ENCODE data around the gene LRRC71.

LRRC71 gene

DNA sequence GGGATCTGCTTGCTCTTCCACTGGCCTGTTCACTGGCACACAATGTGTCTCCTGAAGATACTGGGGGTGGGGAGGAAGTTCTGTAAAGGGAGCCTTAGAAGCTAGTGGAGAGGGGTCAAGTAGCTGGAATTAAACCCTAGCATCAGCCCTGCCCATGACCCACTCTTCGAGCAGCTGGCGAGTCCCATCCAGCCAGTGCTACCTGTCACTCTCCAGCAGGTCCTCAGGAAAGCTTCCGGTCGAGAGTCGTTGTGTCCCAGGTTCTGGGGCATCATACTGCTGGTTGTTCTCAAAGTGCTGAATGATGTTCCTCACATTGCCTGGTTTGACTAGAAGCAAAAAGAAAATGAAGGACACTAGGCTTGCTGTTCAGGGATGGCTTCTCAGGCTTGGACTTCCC lies 30.9 kb downstream of the LRRC71 start:
- TF ChIP-seq GATA3 (IDR thresholded peaks at IDR 0.05; ENCODE audit: low read depth, low read length) (no peak), GATA2 (IDR thresholded peaks at IDR 0.05; ENCODE audit: low read depth, low read length) (no peak)

- TF ChIP-seq GATA2 (IDR thresholded peaks at IDR 0.05; ENCODE audit: low read depth, low read length) (no peak), GATA3 (IDR thresholded peaks at IDR 0.05; ENCODE audit: low read depth, low read length) (no peak)
These were observed 33.1 kb downstream of the LRRC71 start for GRCh38 chr1:156953571-156953970.

GRCh38 chr1:156956333-156956732 lies 35.9 kb downstream of the LRRC71 start:
- no peak for TF ChIP-seq GATA2 (IDR thresholded peaks at IDR 0.05; ENCODE audit: low read depth, low read length)
- TF ChIP-seq GATA3 (IDR thresholded peaks at IDR 0.05; ENCODE audit: low read depth, low read length): no peak

- no peak for TF ChIP-seq GATA3 (IDR thresholded peaks at IDR 0.05; ENCODE audit: low read depth, low read length)
- no peak for TF ChIP-seq GATA2 (IDR thresholded peaks at IDR 0.05; ENCODE audit: low read depth, low read length)
These were observed 37.2 kb downstream of the LRRC71 start for GRCh38 chr1:156957634-156958033.

GRCh38 chr1:156958247-156958714 lies 37.8 kb downstream of the LRRC71 start:
- no peak for TF ChIP-seq GATA3 (IDR thresholded peaks at IDR 0.05; ENCODE audit: low read depth, low read length)
- TF ChIP-seq GATA2 (IDR thresholded peaks at IDR 0.05; ENCODE audit: low read depth, low read length): no peak; the same call in 1 of the 2 replicates

DNA sequence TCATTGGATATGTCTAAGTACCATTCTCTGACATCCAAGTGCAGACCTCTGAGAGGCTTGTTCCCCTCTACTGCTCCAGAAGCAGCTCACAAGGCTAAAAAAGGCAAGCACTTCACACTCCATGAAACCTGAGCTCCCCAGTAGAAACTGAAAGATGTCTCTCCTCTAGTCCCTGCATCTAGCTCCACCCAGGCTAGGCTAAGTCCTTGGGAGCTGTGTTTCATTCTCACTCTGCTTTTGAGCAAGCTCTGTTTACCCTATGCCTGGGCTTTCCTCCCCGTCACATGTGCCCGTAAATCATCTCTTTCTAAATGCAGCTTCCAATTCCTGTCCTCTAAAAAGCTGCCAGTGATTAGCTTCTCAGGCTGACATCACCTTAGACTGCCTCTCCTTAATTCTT lies 39.0 kb downstream of the LRRC71 start:
- no peak for TF ChIP-seq GATA2 (IDR thresholded peaks at IDR 0.05; ENCODE audit: low read depth, low read length)
- no peak for TF ChIP-seq GATA3 (IDR thresholded peaks at IDR 0.05; ENCODE audit: low read depth, low read length)

DNA sequence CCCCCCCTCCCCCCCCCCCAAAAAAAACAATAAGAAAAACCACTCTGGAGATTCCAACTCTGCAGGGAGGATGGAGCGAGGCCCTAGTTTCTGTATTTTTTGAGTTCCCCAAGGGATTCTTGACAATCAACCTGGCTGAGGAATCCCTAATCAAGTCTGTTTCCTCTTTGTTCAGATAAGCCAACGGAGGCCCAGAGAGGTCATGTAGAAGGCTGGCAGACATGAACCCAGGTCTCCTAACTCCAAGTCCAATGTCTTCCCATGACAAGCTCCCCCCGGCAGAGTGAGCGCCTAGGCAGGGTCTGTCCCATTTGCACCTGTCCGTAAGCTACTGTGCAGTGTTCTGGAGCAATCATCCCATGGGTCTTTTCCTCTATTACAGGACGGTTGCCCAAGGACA lies 39.5 kb downstream of the LRRC71 start:
- TF ChIP-seq GATA3 (IDR thresholded peaks at IDR 0.05; ENCODE audit: low read depth, low read length) (no peak), GATA2 (IDR thresholded peaks at IDR 0.05; ENCODE audit: low read depth, low read length) (no peak)

- no peak for TF ChIP-seq GATA3 (IDR thresholded peaks at IDR 0.05; ENCODE audit: low read depth, low read length)
These were observed 41.3 kb downstream of the LRRC71 start for GRCh38 chr1:156961709-156962108.

DNA sequence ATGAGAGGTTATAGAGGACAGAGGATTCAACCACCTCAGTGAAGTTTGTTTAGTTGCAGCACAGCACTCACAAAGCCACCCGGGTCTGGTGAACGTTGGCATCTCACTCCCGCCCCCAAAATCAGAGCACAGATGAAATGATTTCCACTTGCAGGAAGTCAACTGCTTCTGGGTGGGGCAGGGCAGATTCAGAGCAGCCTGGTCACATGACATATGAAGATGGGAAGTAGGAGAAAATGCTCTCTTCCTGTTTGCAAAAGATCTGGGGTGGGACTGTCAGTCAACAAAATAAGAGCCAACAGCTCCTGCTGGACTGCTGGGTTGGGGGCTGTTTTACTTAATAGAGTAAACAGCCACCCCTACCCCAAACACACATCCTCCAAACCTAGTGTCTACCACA lies 43.2 kb downstream of the LRRC71 start:
- no peak for TF ChIP-seq GATA3 (IDR thresholded peaks at IDR 0.05; ENCODE audit: low read depth, low read length)
- no peak for TF ChIP-seq GATA2 (IDR thresholded peaks at IDR 0.05; ENCODE audit: low read depth, low read length)

GRCh38 chr1:156964441-156964840 lies 44.0 kb downstream of the LRRC71 start:
- TF ChIP-seq GATA3 (IDR thresholded peaks at IDR 0.05; ENCODE audit: low read depth, low read length): no peak
- no peak for TF ChIP-seq GATA2 (IDR thresholded peaks at IDR 0.05; ENCODE audit: low read depth, low read length)

DNA sequence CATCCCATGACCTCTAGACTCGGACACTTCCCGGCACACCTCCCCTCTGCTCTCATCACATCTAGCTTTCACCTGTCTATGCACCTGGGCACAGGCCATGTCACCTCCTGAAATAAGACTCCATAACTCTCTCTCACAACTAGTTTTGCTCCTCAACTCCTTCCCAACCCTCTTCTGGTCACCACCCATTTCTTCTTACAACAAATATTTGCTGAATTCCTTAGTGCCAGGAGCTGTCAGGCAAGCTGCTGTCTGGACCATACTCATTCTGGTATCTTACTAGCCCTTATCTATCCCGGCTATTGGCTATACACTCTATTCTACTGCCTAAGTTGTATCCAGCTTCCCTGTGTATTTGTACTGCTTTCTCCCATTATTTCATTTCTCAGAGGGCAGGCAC lies 49.1 kb downstream of the LRRC71 start:
- no peak for TF ChIP-seq GATA3 (IDR thresholded peaks at IDR 0.05; ENCODE audit: low read depth, low read length)
- TF ChIP-seq GATA2 (IDR thresholded peaks at IDR 0.05; ENCODE audit: low read depth, low read length): no peak

- TF ChIP-seq GATA3 (IDR thresholded peaks at IDR 0.05; ENCODE audit: low read depth, low read length) (no peak), GATA2 (IDR thresholded peaks at IDR 0.05; ENCODE audit: low read depth, low read length) (no peak)
These were observed 49.6 kb downstream of the LRRC71 start for GRCh38 chr1:156970017-156970416.

DNA sequence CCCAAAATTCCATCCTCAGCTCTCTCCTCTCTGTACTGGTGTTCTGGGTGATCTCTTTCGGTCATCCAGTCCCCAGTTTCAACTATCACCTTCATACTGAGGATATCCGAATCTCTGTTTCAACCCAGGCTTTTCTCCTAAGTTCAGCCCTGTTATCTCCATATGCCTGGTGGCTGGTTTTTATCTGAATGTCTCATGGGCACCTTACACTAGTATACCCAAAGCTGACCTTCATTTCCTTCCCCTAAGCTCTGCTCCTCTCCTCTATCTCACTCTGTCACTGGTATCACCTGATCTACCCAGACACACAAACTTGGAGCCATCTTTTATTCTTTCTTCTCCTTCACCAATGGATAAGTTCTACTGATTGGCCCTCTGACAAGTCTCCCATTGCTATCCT lies 53.0 kb downstream of the LRRC71 start:
- TF ChIP-seq GATA3 (IDR thresholded peaks at IDR 0.05; ENCODE audit: low read depth, low read length) (no peak), GATA2 (IDR thresholded peaks at IDR 0.05; ENCODE audit: low read depth, low read length) (no peak)

DNA sequence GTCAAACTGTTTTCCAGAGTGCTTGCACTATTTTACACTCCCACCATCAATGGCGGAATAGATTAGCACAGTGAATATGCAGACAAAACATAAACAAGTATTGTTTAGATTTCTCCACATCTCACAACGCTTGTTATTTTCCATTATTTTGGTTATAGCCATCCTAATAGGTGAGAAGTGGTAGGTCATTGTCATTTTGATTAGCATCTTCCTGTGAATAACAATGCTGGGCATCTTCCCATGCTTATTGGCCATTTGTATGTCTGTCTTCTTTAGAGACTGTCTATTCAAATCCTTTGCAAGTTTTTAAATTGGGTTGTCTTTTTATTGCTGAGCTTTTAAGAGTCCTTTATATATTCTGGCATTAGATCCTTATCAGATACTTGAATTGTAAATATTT lies 54.7 kb downstream of the LRRC71 start:
- TF ChIP-seq GATA2 (IDR thresholded peaks at IDR 0.05; ENCODE audit: low read depth, low read length) (no peak), GATA3 (IDR thresholded peaks at IDR 0.05; ENCODE audit: low read depth, low read length) (no peak)

DNA sequence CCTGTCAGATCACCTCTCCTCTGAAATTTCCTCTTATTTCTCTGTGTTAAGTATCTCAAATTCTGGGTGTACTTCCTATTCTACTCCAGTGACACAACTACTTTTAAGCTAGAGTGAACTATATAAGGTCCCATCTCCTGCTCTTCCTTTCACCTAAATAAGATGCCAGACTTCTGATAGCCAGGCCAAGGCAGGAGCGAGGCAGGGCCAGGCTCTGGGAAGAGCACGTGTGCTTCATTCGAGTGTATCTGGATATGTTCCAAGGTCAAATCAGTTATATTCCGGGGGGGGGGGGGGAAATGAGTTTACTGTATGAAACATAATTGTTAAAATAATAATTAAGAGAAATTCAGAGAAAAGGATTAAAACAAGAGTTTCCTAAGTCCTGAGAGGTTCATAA lies 60.1 kb downstream of the LRRC71 start:
- TF ChIP-seq GATA2 (IDR thresholded peaks at IDR 0.05; ENCODE audit: low read depth, low read length) (no peak), GATA3 (IDR thresholded peaks at IDR 0.05; ENCODE audit: low read depth, low read length) (no peak)

Data from SH-SY5Y (cell line).